ENCODE data around the gene TINAGL1. TPM values are rescaled to one million over a fixed set of nuclear protein-coding genes. Genes with fewer than 3 reads are reported as not detected.

Gene TINAGL1
- total RNA-seq, 1 experiment from 2014 or later = 2.5 TPM

- H3K23ac ChIP-seq (ENCODE audit: insufficient read length, low read depth, low read length) = no peak overlapping the region
- H3K4me3 Mint-ChIP-seq = no peak overlapping the region
- no peak overlapping the region for H2BK15ac ChIP-seq (ENCODE audit: low read depth, low read length)
- no peak for TF ChIP-seq CTCF (conservative IDR thresholded peaks at IDR 0.05)
- H2BK5ac ChIP-seq (ENCODE audit: insufficient read length, low read length) = no peak overlapping the region
- no peaks in the 10 kb centered on the region; a peak in 1 of 7 replicates for H3K36me3 Mint-ChIP-seq (ENCODE audit: insufficient read depth in 1 of 3, low read depth in 3 of 3)
- H3K79me2 ChIP-seq (ENCODE audit: insufficient read depth, low read length) = no peaks in the 10 kb centered on the region
- no peak overlapping the region for H2BK12ac ChIP-seq (ENCODE audit: insufficient read length, low read depth, low read length)
- no peak overlapping the region for H3K4me2 ChIP-seq (ENCODE audit: insufficient read depth, insufficient read length, low read length)
- H3K18ac ChIP-seq (ENCODE audit: insufficient read length, low read depth, low read length) = no peak overlapping the region
- no peak overlapping the region for H4K5ac ChIP-seq (ENCODE audit: insufficient read length, low read depth, low read length)
- no peaks in the 10 kb centered on the region for H3K23me2 ChIP-seq (ENCODE audit: insufficient read length, low read depth, low read length, poor library complexity, severe bottlenecking)
- H2BK20ac ChIP-seq (ENCODE audit: low read depth, low read length, poor library complexity, severe bottlenecking) = no peak overlapping the region
- H3K56ac ChIP-seq (ENCODE audit: insufficient read length, low read depth, low read length) = no peak overlapping the region
- no peaks in the 10 kb centered on the region for H3K27me3 ChIP-seq (ENCODE audit: insufficient read depth, low read length)
- peaks cover 12% of the 10 kb centered on the region for H3K27me3 Mint-ChIP-seq (ENCODE audit: low read depth)
- DNase-seq = no peak
- H3K27ac Mint-ChIP-seq = no peak overlapping the region; a peak in 1 of 7 replicates
- H3K4ac ChIP-seq (ENCODE audit: low read depth, low read length) = no peak overlapping the region
- H3K14ac ChIP-seq (ENCODE audit: insufficient read depth, low read length) = no peak overlapping the region
- no peak overlapping the region for H2AK5ac ChIP-seq (ENCODE audit: insufficient read length, low read length)
- H4K91ac ChIP-seq (ENCODE audit: insufficient read length, low read depth, low read length) = no peak overlapping the region
- H3K79me1 ChIP-seq (ENCODE audit: insufficient read depth, low read depth, low read length, poor library complexity, severe bottlenecking) = no peaks in the 10 kb centered on the region
- no peak overlapping the region for H3K27ac ChIP-seq (ENCODE audit: insufficient read length, low read depth, low read length)
- no CpG with 5 or more reads among the region's 27 CpGs for WGBS (ENCODE audit: extremely low coverage, insufficient read length, low lambda C conversion rate)
- H2BK120ac ChIP-seq (ENCODE audit: low read depth, low read length, poor library complexity, severe bottlenecking) = no peak overlapping the region
- H2AFZ ChIP-seq (ENCODE audit: low read length) = no peak overlapping the region
- H3K4me1 ChIP-seq (ENCODE audit: insufficient read depth, low read length) = peaks cover 5% of the 10 kb centered on the region; the same call in 1 of the 2 replicates
- H4K20me1 ChIP-seq (ENCODE audit: control insufficient read depth, insufficient read depth, insufficient read length) = no peaks in the 10 kb centered on the region
- peaks cover 25 to 34% of the 10 kb centered on the region in 2 experiments for H3K4me1 Mint-ChIP-seq
- H4K8ac ChIP-seq (replicated peaks; ENCODE audit: insufficient read length, low read depth, low read length) = no peak overlapping the region
- H3K9ac ChIP-seq (ENCODE audit: extremely low read depth, insufficient read length, low read length) = no peak overlapping the region
- H3T11ph ChIP-seq (ENCODE audit: low read length) = no peak overlapping the region
- no peaks in the 10 kb centered on the region for H3K9me3 ChIP-seq (ENCODE audit: control insufficient read depth, low read depth, low read length)
- H3K9me3 Mint-ChIP-seq = no peaks in the 10 kb centered on the region
Measured at GRCh38 chr1:31584869-31585735, 8.8 kb downstream of the TINAGL1 start.

All from H9 (cell line).